Measurements from ENCODE around the gene CCL17.
"Not testable (repeated sequence)": the region's sequence is repeated elsewhere in the genome, so short reads cannot be mapped to it uniquely, and the experiment has no call there.

CCL17 gene

DNA sequence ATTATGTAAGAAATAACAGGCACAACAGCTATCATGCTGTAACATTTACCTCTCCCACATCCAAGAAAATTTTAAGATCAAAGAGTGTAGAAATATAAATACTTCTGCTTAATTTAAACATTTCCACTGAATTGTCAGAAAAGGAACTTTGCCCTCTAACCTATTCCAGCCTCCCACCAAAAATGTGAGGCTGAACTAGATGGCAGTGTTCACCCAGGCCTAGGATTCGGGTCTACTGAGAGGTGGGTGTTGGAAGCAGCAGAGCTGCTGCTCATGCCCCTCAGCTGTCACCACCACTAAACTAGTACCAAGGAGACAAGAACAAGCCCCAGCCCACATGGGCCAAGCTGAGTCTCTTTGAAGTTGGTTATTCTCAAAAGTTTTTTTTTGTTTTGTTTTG lies 31.3 kb downstream of the CCL17 start:
- no peak for DNase-seq

DNA sequence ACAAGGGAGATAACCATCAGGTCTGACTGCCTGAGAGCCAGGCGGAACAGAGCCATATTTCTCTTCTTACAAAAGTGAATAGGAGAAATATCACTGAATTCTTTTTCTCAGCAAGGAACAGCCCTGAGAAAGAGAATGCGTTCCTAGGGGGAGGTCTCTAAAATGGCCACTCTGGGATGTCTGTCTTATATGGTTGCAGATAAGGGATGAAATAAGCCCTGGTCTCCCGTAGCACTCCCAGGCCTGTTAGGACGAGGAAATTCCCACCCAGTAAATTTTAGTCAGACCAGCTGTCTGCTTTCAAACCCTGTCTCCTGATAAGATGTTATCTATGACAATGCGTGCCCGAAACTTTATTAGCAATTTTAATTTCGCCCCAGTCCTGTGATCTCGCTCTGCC lies 35.4 kb downstream of the CCL17 start:
- not testable (repeated sequence) for DNase-seq

DNA sequence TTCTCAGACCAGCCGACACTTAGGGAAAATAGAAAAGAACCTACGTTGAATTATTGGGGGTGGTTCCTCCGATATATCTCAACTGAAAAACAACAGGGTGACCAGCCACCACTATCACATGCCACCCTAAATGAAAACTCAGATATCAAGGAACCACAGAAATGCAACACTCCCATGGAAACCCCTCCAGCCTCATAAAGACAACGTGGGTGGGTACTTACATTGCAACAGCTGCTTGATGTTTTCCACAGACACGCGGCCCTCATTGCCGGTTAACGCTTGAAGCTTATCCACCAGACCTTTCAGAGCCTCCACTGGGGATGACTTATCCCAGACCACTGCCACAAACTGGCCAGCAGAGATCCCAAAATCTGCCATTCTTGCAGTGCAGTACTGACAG lies 36.0 kb downstream of the CCL17 start:
- DNase-seq: not testable (repeated sequence)

DNA sequence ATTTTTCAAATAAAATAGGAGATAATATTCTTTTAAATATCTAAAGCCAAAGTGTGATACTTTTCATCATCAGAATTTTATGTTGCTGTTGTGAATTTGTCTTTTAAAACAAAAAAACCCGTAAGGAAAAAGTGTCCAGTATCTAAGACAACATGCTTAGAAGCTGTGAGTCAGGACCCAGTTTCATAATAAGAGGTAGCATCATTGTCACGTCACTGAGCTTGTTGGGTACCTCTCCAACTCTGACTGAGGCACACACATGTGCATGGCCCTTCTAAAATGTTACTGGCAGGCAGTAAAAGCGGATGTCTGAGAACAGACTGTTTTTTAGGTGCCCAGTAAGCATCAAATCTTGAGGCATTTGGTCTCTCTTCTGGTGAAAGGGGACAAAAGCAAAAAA lies 40.1 kb downstream of the CCL17 start:
- DNase-seq: no peak

DNA sequence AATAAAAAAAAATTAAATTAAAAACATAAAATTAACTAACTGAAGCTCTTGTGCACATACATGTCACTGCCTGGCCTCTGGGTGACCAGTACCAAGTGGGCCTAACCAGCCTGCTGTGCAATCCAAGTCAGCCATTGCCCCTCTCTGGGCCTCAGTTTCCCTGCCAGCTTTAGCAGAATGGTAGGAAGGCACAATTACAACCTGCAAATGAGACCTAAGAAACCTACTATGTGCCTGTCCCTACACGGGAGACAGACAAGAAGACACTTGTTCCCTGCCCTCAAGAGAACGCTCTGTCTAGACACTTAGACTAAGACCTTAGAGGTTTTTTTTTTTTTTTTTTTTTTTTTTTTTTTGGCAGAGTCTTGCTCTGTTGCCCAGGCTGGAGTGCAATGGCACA lies 40.9 kb downstream of the CCL17 start:
- no peak for DNase-seq

DNA sequence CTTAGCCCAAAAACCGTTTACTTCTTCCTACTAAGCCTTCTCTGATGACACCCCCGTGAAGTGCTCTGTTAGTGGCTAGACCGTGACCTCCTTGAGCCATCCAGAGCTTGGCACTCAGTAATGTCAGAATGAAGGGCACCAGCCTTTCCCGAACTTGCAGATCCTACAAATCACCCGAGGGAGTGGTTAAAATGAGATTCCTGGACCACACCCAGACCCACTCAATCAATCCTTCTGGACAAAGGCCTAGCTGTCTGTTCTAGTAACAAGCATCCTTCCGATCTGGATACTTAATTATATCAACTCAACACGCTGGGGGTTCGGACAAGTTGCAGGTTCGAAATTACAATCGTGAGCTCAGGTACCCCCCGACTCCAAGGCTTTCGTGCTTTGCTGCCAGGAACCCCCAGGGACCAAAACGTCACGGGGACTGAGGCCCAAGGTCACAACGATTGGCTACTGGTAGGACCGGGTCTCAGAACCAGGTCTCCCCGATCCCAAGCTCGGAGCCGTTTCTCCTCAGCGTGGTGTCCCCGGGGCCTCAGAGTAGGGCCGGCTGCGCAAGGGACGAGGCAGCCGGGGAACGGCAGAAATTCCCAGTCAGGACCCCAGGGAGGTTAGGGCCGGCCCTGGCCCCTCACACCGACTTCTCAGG lies 42.1 kb downstream of the CCL17 start:
- DNase-seq: peak; percentile 38

DNA sequence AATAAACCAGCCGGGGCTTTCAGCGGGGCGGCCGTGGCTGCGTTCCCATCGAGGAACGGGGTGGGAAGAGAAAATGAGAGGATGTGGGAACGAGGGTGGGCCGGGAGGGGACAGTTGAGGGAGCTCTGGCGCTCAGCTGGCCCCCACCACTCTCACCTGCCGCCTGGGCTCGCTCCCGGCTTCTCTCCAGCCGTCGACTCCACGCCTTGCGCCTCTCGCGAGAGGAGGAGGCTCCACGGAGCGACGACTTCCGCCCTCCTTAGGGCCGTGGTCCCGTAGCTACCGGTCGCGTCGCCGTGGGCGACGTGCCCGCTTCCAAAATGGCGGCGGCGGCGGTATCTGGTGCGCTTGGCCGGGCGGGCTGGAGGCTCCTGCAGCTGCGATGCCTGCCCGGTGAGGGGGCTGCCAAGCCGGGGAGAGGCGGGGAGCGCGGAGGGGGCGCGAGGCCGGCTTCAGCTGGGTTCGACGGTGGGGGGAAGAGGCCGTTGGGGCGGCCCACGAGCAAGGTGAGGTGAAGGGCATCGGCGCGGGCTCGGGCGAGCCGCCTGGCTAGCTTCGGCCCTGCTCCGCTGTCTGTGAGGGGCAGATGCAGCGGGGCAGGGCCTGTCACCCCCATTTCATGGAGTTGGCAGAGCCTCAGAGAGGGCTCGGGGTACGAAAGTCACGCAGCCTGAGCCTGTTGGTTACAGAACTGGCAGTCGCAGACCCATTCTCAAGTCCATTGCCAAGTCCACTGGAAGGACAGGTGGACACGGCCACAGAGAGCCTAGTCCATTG lies 42.8 kb downstream of the CCL17 start, which contains the start of the genes CIAPIN1 and COQ9:
TSS of gene CIAPIN1 (minus strand) at position 200 of the 777 bp plus-strand sequence. CDS start 6,457 bp downstream, outside the sequence.
TSS of gene COQ9 (plus strand) at position 294 of the 777 bp plus-strand sequence. CDS start at position 321, 27 bp downstream.
- peak; percentile 93 for DNase-seq

DNA sequence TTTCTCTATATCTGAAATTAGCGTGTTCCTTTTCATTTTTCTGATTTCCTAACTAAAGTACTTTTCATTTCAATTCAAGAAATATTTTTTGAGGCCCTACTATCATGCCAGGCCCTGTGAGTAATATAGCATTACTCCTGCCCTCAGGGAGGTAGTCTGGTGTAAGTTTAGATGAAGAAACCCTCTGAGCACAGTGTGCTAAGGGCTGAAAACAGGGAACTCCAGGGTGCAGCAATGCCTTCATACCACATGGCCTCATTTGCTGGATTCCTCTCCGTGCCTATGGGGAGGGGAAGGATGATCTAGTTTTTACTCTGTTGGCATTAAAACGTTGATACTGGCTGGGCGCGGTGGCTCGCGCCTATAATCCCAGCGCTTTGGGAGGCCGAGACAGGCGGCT lies 47.5 kb downstream of the CCL17 start:
- DNase-seq: no peak

DNA sequence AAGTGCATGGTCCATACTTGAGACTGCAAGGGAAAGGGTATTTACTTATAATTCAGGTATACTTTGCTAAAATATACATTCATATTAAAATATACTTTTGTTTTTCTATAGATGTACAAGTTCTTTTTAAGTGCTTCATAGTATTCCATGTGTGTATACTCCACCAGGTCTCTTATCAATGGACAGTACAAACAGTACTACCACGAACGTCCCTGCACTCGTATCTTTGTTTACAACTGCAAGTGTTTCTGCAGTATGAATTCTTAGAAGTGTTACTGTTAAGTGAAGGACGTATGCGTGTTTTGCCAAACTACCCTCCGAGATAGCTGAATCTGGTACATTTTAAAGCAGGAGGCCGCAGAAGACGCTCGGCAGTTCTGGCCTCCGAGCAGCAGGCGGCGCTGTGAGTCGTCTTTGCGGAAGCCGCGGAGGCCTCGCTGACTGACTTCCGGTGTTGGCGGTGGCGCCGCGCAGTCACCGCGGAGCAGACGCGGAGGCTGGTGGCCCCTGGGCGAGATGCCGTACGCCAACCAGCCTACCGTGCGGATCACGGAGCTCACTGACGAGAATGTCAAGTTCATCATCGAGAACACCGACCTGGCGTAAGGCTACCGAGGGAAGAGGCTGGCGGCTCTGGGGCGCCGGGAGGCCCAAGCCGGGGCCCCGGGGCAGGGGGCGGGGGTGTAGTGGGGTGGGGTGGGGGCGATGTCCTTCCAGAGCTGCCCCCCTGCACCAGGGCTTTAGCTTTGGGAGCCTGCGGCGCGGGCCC lies 57.8 kb downstream of the CCL17 start, which contains the start of gene POLR2C:
TSS of gene POLR2C (plus strand) at position 471 of the 769 bp plus-strand sequence. CDS start at position 517, 46 bp downstream.
- DNase-seq: peak; percentile 94

DNA sequence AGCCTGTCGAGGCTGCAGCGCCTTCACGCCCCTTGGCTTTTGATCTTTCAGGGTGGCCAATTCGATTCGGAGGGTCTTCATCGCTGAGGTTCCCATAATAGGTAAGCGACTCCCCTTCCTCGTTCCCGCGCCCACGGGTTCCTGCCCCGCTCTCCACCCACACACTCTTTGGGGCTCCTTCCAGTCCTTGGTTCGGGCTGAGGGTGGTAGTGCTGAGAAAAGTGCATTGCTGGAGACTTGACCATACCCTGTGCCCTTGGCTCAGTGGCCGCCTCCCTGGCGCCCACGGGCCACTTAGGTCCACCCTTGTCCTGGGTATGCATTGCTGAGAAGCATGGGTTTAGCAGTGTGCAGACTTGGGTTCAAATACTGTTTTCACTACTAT lies 58.4 kb downstream of the CCL17 start:
- no peak for DNase-seq

DNA sequence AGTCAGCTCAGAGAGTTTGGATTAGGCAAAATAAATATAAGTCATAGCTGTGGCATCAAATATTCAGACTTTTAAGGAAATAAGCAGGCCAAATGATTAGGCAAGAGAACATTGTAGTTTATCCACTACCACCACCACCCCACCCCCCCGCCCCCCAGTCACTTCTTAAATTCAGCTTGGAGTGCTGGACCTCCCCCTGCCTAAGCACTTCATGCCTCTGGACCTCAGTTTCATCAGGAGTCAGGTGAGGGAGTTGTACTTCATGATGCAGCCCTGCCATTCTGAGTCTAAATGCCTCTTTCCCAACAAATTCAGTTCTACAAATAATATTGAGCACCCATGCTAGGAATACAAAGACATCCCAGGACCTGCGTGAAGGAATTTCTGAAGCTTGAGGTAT lies 60.0 kb downstream of the CCL17 start:
- no peak for DNase-seq
